Adrenal gland (tissue), 12 donors: Measurements from ENCODE around the gene ADGRG7. TPM values are rescaled to one million over a fixed set of nuclear protein-coding genes. Genes with fewer than 3 reads are reported as not detected.
A peak's percentile ranks its signal among the peaks of the same experiment; 100 is the strongest.

Source experiments
- DNase-seq, 7 donors: peaks; one replicate each; pipeline ENCODE4 v3.0.0-alpha.2; 2019 to 2020
- H3K27ac ChIP-seq, 5 donors: fragments of 200-600 bp; sonication (generic) in 4 of 5; 1 replicate in 3 of 5; 2 replicates in 2 of 5; pipeline versions ENCODE4 v1.5.1 to v1.8.0; 2016 to 2020; ENCODE audit warnings: mild to moderate bottlenecking in 1 of 5
- H3K27me3 ChIP-seq: fragments of 200-600 bp; 2 replicates; pipeline ENCODE4 v1.8.0; 2021
- H3K36me3 ChIP-seq, 2 donors: fragments of 200-600 bp; replicated peaks in 1 of 2; 1 replicate in 1 of 2; 2 replicates in 1 of 2; pipeline versions ENCODE4 v1.5.1 to v1.8.0; 2018 to 2022
- H3K4me1 ChIP-seq, 2 donors: fragments of 200-600 bp; replicated peaks in 1 of 2; 1 replicate in 1 of 2; 2 replicates in 1 of 2; pipeline versions ENCODE4 v1.5.1 to v1.8.0; 2018 to 2021
- H3K4me3 ChIP-seq, 4 donors: fragments of 200-600 bp; sonication (generic) in 3 of 4; one replicate each; pipeline ENCODE4 v1.5.1; 2016 to 2018
- H3K9me3 ChIP-seq, 3 donors: fragments of 200-600 bp; sonication (generic) in 1 of 3; replicated peaks in 1 of 3; 1 replicate in 2 of 3; 2 replicates in 1 of 3; pipeline versions ENCODE4 v1.5.1 to v1.8.0; 2016 to 2021
- CTCF ChIP-seq, 6 experiments: fragments of 450-650 bp in 4 of 6; fragments of 200-600 bp in 2 of 6; sonication (generic) in 1 of 6; IDR thresholded peaks; 1 replicate in 5 of 6; 2 replicates in 1 of 6; pipeline versions ENCODE4 v1.5.1 to v1.8.0; 2016 to 2021; ENCODE audit warnings: antibody characterized with exemption in 6 of 6, mild to moderate bottlenecking in 2 of 6, moderate library complexity in 1 of 6
- POLR2A ChIP-seq, 2 donors: fragments of 450-650 bp; IDR thresholded peaks; one replicate each; pipeline ENCODE4 v1.6.1; 2017; ENCODE audit warnings: antibody characterized with exemption in 2 of 2, mild to moderate bottlenecking in 2 of 2, moderate library complexity in 1 of 2
- whole genome bisulfite sequencing, 4 donors: extraction: QIAGEN DNeasy Blood & Tissue Kit in 2 of 4; methylation state at CpG; one replicate each; pipeline versions ENCODE4 v1.1.5 to v1.1.7; 2013 to 2017; 5-methylcytosine and 5-hydroxymethylcytosine counted together
- intact Hi-C, 2 donors: fragments of 100-400 bp; cut with DNase I; formaldehyde crosslinking; loops; one replicate each; pipeline versions ENCODE4 v1.14.1 to v1.15.0; 2022 to 2023
- polyA plus RNA-seq, 3 donors: library from polyadenylated mRNA; stranded (reverse); fragments of 200-250 nt in 2 of 3; fragments of 350-450 nt in 1 of 3; fragmentation: Illumina TruSeq in 1 of 3; extraction: RNeasy Lipid Tissue Mini Kit (QIAGEN cat#74804) in 1 of 3; gene quantifications; one replicate each; pipeline ENCODE4 v1.2.3, GENCODE V29; 2013 to 2014
- total RNA-seq, 9 donors: library from RNA; depleted of rRNA in 4 of 9; stranded (reverse); fragments of >200 nt in 4 of 9; fragments of 120-200 nt in 1 of 9; fragmentation: NEBNext Ultra II Directional in 1 of 9; extraction: Animal tissue kit (Norgen Biotek cat#: 25700) in 1 of 9; gene quantifications; one replicate each; pipeline versions ENCODE4 v1.1.0 to v1.2.4, GENCODE V29; 2013 to 2023
- donor health status: healthy with polysubstance abuse.
- donor health status: Bipolar disorder and iron deficiency.
- donor health status: DM: yes; HTN: yes; CAD: no.
- donor health status: DM: no; HTN: no; CAD: no.
- donor health status: DM: no; HTN: no; CAD: no.
- donor health status: DM: yes; HTN: yes; CAD: no.

ADGRG7 gene
- total and polyA plus RNA-seq, 12 donors = not detected

- TF ChIP-seq CTCF (IDR thresholded peaks at IDR 0.05) (no peak), POLR2A (IDR thresholded peaks at IDR 0.05) (no peak)
- WGBS, 4 donors = 93 to 96% (median 95%) methylated on average over 3 of the region's 3 CpGs
Measured at GRCh38 chr3:100584101-100584660, 25.2 kb upstream of the ADGRG7 start.

GRCh38 chr3:100586832-100587231, 22.6 kb upstream of the ADGRG7 start:
- no peak overlapping the region for H3K4me3 ChIP-seq
- WGBS, 4 donors = 73 to 95% (median 88%) methylated on average over 3 of the region's 3 CpGs
- H3K27ac ChIP-seq = no peak overlapping the region
- no peaks in the 10 kb centered on the region for H3K4me1 ChIP-seq
- DNase-seq = no peak
- intact Hi-C loops = loop anchor here in 1 of 2 donors (5.0 kb wide), 1 partner anchor 120 kb away; no protein-coding TSS in a partner anchor
- no peaks in the 10 kb centered on the region for H3K36me3 ChIP-seq
- TF ChIP-seq POLR2A (IDR thresholded peaks at IDR 0.05) (no peak), CTCF (IDR thresholded peaks at IDR 0.05) (no peak)
- H3K9me3 ChIP-seq = no peaks in the 10 kb centered on the region
- H3K27me3 ChIP-seq = no peaks in the 10 kb centered on the region

More at GRCh38 chr3:100584101-100584660, 25.2 kb upstream of the ADGRG7 start:
- H3K27ac ChIP-seq = no peak overlapping the region
- no peak overlapping the region for H3K4me3 ChIP-seq
- no peaks in the 10 kb centered on the region for H3K4me1 ChIP-seq
- intact Hi-C loops = no loop called here
- no peak for DNase-seq
- H3K9me3 ChIP-seq = no peaks in the 10 kb centered on the region
- H3K27me3 ChIP-seq = no peaks in the 10 kb centered on the region
- H3K36me3 ChIP-seq = no peaks in the 10 kb centered on the region

GRCh38 chr3:100588251-100588650, 21.1 kb upstream of the ADGRG7 start:
- intact Hi-C loops = loop anchor here in 1 of 2 donors (5.0 kb wide), 1 partner anchor 121 kb away; no protein-coding TSS in a partner anchor
- no peak overlapping the region for H3K27ac ChIP-seq
- no peak for DNase-seq
- H3K36me3 ChIP-seq = no peaks in the 10 kb centered on the region
- TF ChIP-seq POLR2A (IDR thresholded peaks at IDR 0.05) = no peak
- TF ChIP-seq CTCF (IDR thresholded peaks at IDR 0.05) = no peak
- H3K4me3 ChIP-seq = no peak overlapping the region
- H3K4me1 ChIP-seq = no peaks in the 10 kb centered on the region
- H3K9me3 ChIP-seq = no peaks in the 10 kb centered on the region
- H3K27me3 ChIP-seq = no peaks in the 10 kb centered on the region
- 64 to 85% (median 70%) methylated on average over 1 of the region's 1 CpG for WGBS, 4 donors

- TF ChIP-seq POLR2A (IDR thresholded peaks at IDR 0.05) (no peak), CTCF (IDR thresholded peaks at IDR 0.05) (peak; percentile 86 to 94 (median 92))
- Histone ChIP-seq H3K4me1 (no peaks in the 10 kb centered on the region), H3K27me3 (no peaks in the 10 kb centered on the region), H3K27ac (no peak overlapping the region), H3K9me3 (no peaks in the 10 kb centered on the region), H3K4me3 (no peak overlapping the region), H3K36me3 (no peaks in the 10 kb centered on the region)
- 23 to 28% (median 27%) methylated on average over 10 of the region's 10 CpGs for WGBS, 4 donors
- intact Hi-C loops = loop anchor here in 1 of 2 donors (2.0 kb wide), 1 partner anchor 127 kb away; no protein-coding TSS in a partner anchor
- DNase-seq = peak; percentile 48 to 83 (median 60)
Measured at GRCh38 chr3:100590114-100590839, 19.1 kb upstream of the ADGRG7 start.
